DND-41 (cell line): ENCODE data around the gene DHRS9.

Experiments
- EZH2 ChIP-seq: IDR thresholded peaks from 3 replicates; pipeline ENCODE4 v1.6.1; 2012; ENCODE audit warnings: borderline replicate concordance, low read depth, mild to moderate bottlenecking, moderate library complexity, low read length, inconsistent platforms; ENCODE audit not compliant: severe bottlenecking
- TF ChIP-seq, protein P1 (sequence below): IDR thresholded peaks from 2 replicates; pipeline ENCODE4 v1.5.1; 2012; ENCODE audit warnings: borderline replicate concordance, low read length, moderate library complexity, mild to moderate bottlenecking; ENCODE audit not compliant: poor library complexity, severe bottlenecking; ENCODE audit errors: extremely low read depth

DNA sequence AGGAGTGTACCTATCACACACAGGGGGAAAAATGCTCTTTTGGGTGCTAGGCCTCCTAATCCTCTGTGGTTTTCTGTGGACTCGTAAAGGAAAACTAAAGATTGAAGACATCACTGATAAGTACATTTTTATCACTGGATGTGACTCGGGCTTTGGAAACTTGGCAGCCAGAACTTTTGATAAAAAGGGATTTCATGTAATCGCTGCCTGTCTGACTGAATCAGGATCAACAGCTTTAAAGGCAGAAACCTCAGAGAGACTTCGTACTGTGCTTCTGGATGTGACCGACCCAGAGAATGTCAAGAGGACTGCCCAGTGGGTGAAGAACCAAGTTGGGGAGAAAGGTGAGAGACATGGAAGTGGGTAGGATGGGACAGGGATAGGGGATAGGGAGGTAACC lies 12.2 kb downstream of the DHRS9 start:
- TF ChIP-seq, protein P1, sequence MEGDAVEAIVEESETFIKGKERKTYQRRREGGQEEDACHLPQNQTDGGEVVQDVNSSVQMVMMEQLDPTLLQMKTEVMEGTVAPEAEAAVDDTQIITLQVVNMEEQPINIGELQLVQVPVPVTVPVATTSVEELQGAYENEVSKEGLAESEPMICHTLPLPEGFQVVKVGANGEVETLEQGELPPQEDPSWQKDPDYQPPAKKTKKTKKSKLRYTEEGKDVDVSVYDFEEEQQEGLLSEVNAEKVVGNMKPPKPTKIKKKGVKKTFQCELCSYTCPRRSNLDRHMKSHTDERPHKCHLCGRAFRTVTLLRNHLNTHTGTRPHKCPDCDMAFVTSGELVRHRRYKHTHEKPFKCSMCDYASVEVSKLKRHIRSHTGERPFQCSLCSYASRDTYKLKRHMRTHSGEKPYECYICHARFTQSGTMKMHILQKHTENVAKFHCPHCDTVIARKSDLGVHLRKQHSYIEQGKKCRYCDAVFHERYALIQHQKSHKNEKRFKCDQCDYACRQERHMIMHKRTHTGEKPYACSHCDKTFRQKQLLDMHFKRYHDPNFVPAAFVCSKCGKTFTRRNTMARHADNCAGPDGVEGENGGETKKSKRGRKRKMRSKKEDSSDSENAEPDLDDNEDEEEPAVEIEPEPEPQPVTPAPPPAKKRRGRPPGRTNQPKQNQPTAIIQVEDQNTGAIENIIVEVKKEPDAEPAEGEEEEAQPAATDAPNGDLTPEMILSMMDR, result no peak
- no peak for TF ChIP-seq EZH2
